ENCODE data around the gene SRPK2. TPM values are rescaled to one million over a fixed set of nuclear protein-coding genes. Genes with fewer than 3 reads are reported as not detected.

Gene SRPK2
- total RNA-seq, 1 experiment from 2014 or later = 58.2 TPM

DNA sequence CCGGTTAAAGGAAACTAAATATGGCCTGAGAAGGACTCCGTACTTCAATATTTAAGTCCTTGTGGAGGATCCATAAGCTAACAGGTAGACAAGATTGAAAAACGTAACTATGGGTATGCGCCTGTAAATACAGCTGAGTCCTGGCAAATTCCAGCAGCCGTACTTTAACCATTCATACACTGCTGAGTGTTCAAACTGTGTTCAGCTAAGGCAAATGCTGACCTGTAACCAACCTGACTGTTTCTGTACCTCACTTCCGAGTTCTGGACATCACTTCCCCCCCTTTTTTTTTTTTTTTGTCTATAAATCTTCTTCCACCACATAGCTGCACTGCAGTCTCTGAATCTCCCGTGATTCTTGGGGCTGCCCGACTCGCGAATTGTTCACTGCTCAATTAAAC lies 69.1 kb downstream of the SRPK2 start:
- H3K27me3 ChIP-seq (ENCODE audit: control insufficient read depth, insufficient read depth, low read length) = no peaks in the 10 kb centered on the region
- intact Hi-C loops (cut with micrococcal nuclease; ENCODE audit: unreplicated experiment) = no loop called here
- peaks cover 12% of the 10 kb centered on the region for H3K4me1 ChIP-seq (ENCODE audit: control insufficient read depth, insufficient read depth, low read length)
- ChIA-PET CTCF (no interaction called here), POLR2A (interaction anchor here (0.6 kb wide), 1 partner anchor 10 kb away, joined by 3 read pairs; no protein-coding TSS in a partner anchor)
- no TSS peak for BruUV-seq (replicated peaks)
- TF ChIP-seq, protein P1, sequence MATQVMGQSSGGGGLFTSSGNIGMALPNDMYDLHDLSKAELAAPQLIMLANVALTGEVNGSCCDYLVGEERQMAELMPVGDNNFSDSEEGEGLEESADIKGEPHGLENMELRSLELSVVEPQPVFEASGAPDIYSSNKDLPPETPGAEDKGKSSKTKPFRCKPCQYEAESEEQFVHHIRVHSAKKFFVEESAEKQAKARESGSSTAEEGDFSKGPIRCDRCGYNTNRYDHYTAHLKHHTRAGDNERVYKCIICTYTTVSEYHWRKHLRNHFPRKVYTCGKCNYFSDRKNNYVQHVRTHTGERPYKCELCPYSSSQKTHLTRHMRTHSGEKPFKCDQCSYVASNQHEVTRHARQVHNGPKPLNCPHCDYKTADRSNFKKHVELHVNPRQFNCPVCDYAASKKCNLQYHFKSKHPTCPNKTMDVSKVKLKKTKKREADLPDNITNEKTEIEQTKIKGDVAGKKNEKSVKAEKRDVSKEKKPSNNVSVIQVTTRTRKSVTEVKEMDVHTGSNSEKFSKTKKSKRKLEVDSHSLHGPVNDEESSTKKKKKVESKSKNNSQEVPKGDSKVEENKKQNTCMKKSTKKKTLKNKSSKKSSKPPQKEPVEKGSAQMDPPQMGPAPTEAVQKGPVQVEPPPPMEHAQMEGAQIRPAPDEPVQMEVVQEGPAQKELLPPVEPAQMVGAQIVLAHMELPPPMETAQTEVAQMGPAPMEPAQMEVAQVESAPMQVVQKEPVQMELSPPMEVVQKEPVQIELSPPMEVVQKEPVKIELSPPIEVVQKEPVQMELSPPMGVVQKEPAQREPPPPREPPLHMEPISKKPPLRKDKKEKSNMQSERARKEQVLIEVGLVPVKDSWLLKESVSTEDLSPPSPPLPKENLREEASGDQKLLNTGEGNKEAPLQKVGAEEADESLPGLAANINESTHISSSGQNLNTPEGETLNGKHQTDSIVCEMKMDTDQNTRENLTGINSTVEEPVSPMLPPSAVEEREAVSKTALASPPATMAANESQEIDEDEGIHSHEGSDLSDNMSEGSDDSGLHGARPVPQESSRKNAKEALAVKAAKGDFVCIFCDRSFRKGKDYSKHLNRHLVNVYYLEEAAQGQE (IDR thresholded peaks at IDR 0.05; ENCODE audit: insufficient read depth in 1 of 2, low read depth in 2 of 2, low read length in 1 of 2) = no peak
- TF ChIP-seq, protein P2, sequence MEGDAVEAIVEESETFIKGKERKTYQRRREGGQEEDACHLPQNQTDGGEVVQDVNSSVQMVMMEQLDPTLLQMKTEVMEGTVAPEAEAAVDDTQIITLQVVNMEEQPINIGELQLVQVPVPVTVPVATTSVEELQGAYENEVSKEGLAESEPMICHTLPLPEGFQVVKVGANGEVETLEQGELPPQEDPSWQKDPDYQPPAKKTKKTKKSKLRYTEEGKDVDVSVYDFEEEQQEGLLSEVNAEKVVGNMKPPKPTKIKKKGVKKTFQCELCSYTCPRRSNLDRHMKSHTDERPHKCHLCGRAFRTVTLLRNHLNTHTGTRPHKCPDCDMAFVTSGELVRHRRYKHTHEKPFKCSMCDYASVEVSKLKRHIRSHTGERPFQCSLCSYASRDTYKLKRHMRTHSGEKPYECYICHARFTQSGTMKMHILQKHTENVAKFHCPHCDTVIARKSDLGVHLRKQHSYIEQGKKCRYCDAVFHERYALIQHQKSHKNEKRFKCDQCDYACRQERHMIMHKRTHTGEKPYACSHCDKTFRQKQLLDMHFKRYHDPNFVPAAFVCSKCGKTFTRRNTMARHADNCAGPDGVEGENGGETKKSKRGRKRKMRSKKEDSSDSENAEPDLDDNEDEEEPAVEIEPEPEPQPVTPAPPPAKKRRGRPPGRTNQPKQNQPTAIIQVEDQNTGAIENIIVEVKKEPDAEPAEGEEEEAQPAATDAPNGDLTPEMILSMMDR (IDR thresholded peaks at IDR 0.05) = no peak
- TF ChIP-seq TCF7L2 (IDR thresholded peaks at IDR 0.05; ENCODE audit: low read depth, low read length) (no peak), SIN3A (IDR thresholded peaks at IDR 0.05; ENCODE audit: borderline replicate concordance, insufficient read depth, low read depth, low read length) (no peak), POLR2AphosphoS5 (IDR thresholded peaks at IDR 0.05; ENCODE audit: low read depth, low read length) (no peak)
- no peak overlapping the region for H3K4me3 ChIP-seq (ENCODE audit: low read depth in 2 of 2, low read length in 2 of 2)
- ATAC-seq (no peak), DNase-seq (ENCODE audit: low read depth, low spot score) (no peak)
- no peaks in the 10 kb centered on the region for H3K9me3 ChIP-seq (ENCODE audit: control insufficient read depth, insufficient read depth, low read depth, low read length)
- H3K27ac ChIP-seq (ENCODE audit: low read length) = no peak overlapping the region
- no peaks in the 10 kb centered on the region for H3K36me3 ChIP-seq (ENCODE audit: control insufficient read depth, insufficient read depth, low read length)
- in situ Hi-C loops (cut with HindIII; ENCODE audit: low pct_unique_long_range_greater_than_20kb, low sequenced_read_pairs) = no loop called here

DNA sequence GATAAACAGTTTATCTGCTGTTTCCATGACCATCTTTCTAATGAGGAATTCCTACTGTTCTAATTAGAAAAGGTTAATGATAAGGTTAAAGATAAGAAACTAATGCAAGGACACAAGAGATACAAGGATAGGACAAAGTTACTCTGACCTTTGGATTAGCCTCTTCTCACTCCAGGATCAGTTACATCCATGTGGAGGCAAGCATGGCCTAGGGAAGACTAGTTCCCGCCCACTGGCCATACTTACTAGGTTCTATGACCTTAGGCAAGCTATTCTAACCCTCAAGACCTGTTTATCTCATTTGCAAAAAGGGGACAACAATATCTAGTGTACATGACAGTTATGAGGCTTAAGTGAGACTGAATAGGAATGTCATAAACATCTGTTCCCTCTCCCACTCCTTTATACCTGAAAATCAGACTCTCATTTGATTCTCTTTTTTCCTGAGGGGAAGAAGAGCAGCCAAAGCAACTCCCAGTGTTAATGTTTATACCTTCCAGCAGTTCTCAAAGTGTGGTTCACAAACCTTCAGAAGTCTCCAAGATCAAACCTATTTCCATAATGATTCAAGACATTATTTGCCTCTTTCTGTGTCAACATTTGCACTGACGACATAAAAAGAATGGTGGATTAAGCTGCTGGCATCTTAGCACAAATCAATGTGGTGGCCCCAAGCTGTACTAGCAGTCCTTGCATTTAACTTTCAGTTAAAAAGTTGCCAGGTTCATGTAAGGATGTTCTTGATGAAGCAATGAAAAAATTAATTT lies 72.0 kb downstream of the SRPK2 start:
- ATAC-seq (no peak), DNase-seq (ENCODE audit: low read depth, low spot score) (no peak)
- POLR2A ChIA-PET = no interaction called here
- intact Hi-C loops (cut with micrococcal nuclease; ENCODE audit: unreplicated experiment) (no loop called here), in situ Hi-C loops (cut with HindIII; ENCODE audit: low pct_unique_long_range_greater_than_20kb, low sequenced_read_pairs) (no loop called here)
- BruUV-seq (replicated peaks) = no TSS peak
- peaks cover 16% of the 10 kb centered on the region for H3K4me1 ChIP-seq (ENCODE audit: control insufficient read depth, insufficient read depth, low read length)
- H3K9me3 ChIP-seq (ENCODE audit: control insufficient read depth, insufficient read depth, low read depth, low read length) = no peaks in the 10 kb centered on the region
- no peak for TF ChIP-seq POLR2AphosphoS5 (IDR thresholded peaks at IDR 0.05; ENCODE audit: low read depth, low read length)
- no peak for TF ChIP-seq TCF7L2 (IDR thresholded peaks at IDR 0.05; ENCODE audit: low read depth, low read length)
- no peak for TF ChIP-seq SIN3A (IDR thresholded peaks at IDR 0.05; ENCODE audit: borderline replicate concordance, insufficient read depth, low read depth, low read length)
- TF ChIP-seq, protein P2 (IDR thresholded peaks at IDR 0.05) = no peak
- TF ChIP-seq, protein P1 (IDR thresholded peaks at IDR 0.05; ENCODE audit: insufficient read depth in 1 of 2, low read depth in 2 of 2, low read length in 1 of 2) = no peak
- no peaks in the 10 kb centered on the region for H3K36me3 ChIP-seq (ENCODE audit: control insufficient read depth, insufficient read depth, low read length)
- H3K4me3 ChIP-seq (ENCODE audit: low read depth in 2 of 2, low read length in 2 of 2) = no peak overlapping the region
- no peaks in the 10 kb centered on the region for H3K27me3 ChIP-seq (ENCODE audit: control insufficient read depth, insufficient read depth, low read length)
- CTCF ChIA-PET = no interaction called here
- H3K27ac ChIP-seq (ENCODE audit: low read length) = no peak overlapping the region
